GM23338 (cell line): ENCODE results near the gene LARGE1. TPM values are rescaled to one million over a fixed set of nuclear protein-coding genes. Genes with fewer than 3 reads are reported as not detected.

Experiments used
- CREB1 ChIP-seq: fragments of 250-450 bp; sonication (Bioruptor Pico); IDR thresholded peaks from 2 replicates; pipeline ENCODE4 v1.5.0; 2020; ENCODE audit warnings: low read depth, mild to moderate bottlenecking, moderate library complexity
- ETS1 ChIP-seq: IDR thresholded peaks from 2 replicates; pipeline ENCODE4 v1.6.1; 2016; ENCODE audit warnings: antibody characterized with exemption
- EZH2 ChIP-seq: fragments of 200-600 bp; sonication (generic); IDR thresholded peaks from one replicate; pipeline ENCODE4 v1.8.0; 2017; ENCODE audit warnings: antibody characterized with exemption, mild to moderate bottlenecking, low read depth; ENCODE audit not compliant: unreplicated experiment
- EZH2phosphoT487 ChIP-seq: fragments of 200-600 bp; sonication (generic); IDR thresholded peaks from one replicate; pipeline ENCODE4 v1.8.1; 2018; ENCODE audit warnings: antibody characterized with exemption; ENCODE audit not compliant: unreplicated experiment
- NANOG ChIP-seq: IDR thresholded peaks from 2 replicates; pipeline ENCODE4 v1.6.1; 2016; ENCODE audit warnings: antibody characterized with exemption, borderline replicate concordance
- POLR2AphosphoS5 ChIP-seq: IDR thresholded peaks from 2 replicates; pipeline ENCODE4 v1.6.1; 2016; ENCODE audit warnings: antibody characterized with exemption, low read depth
- ZNF114 ChIP-seq: fragments of 250-450 bp; sonication (Bioruptor Pico); IDR thresholded peaks from 2 replicates; pipeline ENCODE4 v1.5.0; 2020; ENCODE audit warnings: mild to moderate bottlenecking, moderate library complexity
- polyA plus RNA-seq: library from polyadenylated mRNA; unstranded; fragments of >200 nt; fragmentation: Nextera tagmentation; extraction: Ambion mirVana; gene quantifications from 2 replicates; pipeline ENCODE4 v1.2.1, GENCODE V29; 2016
- total RNA-seq: library from RNA; depleted of rRNA; stranded (reverse); fragments of >200 nt; shearing (Covaris generic); gene quantifications from 2 replicates; pipeline ENCODE4 v1.2.3, GENCODE V29; 2014
- TF ChIP-seq, protein P1 (sequence below): fragments of 250-450 bp; sonication (Bioruptor Pico); IDR thresholded peaks from 2 replicates; pipeline ENCODE4 v1.5.0; 2020; ENCODE audit warnings: mild to moderate bottlenecking, moderate library complexity

Gene LARGE1
- total and polyA plus RNA-seq, 2 experiments from 2014 or later: 12.8 to 75.6 TPM

DNA sequence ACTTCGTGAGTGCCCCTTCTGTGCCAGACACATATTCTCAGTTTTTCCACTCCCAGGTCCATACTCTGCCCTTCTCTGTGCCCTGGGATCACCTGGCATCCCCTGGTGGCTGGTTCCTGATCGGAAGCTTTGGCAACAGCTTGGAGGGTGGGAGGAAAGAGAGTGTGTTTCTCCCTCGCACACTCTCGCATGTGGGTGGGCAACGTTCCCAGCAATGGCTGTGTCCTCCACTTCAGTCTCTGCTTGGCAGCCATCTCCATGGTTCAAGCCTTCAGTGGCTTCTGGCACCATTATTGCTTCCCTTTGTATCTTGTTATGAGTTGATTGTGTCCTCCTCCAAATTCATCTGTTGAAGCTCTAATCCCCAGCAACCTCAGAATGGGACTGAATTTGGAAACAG lies 519.4 kb downstream of the LARGE1 start (continued):
- TF ChIP-seq, protein P1, sequence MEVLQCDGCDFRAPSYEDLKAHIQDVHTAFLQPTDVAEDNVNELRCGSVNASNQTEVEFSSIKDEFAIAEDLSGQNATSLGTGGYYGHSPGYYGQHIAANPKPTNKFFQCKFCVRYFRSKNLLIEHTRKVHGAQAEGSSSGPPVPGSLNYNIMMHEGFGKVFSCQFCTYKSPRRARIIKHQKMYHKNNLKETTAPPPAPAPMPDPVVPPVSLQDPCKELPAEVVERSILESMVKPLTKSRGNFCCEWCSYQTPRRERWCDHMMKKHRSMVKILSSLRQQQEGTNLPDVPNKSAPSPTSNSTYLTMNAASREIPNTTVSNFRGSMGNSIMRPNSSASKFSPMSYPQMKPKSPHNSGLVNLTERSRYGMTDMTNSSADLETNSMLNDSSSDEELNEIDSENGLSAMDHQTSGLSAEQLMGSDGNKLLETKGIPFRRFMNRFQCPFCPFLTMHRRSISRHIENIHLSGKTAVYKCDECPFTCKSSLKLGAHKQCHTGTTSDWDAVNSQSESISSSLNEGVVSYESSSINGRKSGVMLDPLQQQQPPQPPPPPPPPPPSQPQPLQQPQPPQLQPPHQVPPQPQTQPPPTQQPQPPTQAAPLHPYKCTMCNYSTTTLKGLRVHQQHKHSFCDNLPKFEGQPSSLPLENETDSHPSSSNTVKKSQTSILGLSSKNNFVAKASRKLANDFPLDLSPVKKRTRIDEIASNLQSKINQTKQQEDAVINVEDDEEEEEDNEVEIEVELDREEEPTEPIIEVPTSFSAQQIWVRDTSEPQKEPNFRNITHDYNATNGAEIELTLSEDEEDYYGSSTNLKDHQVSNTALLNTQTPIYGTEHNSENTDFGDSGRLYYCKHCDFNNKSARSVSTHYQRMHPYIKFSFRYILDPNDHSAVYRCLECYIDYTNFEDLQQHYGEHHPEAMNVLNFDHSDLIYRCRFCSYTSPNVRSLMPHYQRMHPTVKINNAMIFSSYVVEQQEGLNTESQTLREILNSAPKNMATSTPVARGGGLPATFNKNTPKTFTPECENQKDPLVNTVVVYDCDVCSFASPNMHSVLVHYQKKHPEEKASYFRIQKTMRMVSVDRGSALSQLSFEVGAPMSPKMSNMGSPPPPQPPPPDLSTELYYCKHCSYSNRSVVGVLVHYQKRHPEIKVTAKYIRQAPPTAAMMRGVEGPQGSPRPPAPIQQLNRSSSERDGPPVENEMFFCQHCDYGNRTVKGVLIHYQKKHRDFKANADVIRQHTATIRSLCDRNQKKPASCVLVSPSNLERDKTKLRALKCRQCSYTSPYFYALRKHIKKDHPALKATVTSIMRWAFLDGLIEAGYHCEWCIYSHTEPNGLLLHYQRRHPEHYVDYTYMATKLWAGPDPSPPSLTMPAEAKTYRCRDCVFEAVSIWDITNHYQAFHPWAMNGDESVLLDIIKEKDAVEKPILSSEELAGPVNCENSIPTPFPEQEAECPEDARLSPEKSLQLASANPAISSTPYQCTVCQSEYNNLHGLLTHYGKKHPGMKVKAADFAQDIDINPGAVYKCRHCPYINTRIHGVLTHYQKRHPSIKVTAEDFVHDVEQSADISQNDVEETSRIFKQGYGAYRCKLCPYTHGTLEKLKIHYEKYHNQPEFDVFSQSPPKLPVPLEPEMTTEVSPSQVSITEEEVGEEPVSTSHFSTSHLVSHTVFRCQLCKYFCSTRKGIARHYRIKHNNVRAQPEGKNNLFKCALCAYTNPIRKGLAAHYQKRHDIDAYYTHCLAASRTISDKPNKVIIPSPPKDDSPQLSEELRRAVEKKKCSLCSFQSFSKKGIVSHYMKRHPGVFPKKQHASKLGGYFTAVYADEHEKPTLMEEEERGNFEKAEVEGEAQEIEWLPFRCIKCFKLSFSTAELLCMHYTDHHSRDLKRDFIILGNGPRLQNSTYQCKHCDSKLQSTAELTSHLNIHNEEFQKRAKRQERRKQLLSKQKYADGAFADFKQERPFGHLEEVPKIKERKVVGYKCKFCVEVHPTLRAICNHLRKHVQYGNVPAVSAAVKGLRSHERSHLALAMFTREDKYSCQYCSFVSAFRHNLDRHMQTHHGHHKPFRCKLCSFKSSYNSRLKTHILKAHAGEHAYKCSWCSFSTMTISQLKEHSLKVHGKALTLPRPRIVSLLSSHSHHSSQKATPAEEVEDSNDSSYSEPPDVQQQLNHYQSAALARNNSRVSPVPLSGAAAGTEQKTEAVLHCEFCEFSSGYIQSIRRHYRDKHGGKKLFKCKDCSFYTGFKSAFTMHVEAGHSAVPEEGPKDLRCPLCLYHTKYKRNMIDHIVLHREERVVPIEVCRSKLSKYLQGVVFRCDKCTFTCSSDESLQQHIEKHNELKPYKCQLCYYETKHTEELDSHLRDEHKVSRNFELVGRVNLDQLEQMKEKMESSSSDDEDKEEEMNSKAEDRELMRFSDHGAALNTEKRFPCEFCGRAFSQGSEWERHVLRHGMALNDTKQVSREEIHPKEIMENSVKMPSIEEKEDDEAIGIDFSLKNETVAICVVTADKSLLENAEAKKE (CRISPR knock-in tag): no peak
- no peak for TF ChIP-seq NANOG
- no peak for TF ChIP-seq CREB1 (CRISPR knock-in tag)
- no peak for TF ChIP-seq EZH2
- no peak for TF ChIP-seq EZH2phosphoT487
- TF ChIP-seq ZNF114 (CRISPR knock-in tag): no peak
- no peak for TF ChIP-seq ETS1
- no peak for TF ChIP-seq POLR2AphosphoS5
